Suprapubic skin (tissue), 4 donors: Measurements from ENCODE around the gene PAFAH1B1.

Source experiments
- CTCF ChIP-seq, 2 donors: fragments of 200-600 bp in 1 of 2; fragments of 450-650 bp in 1 of 2; sonication (generic) in 1 of 2; IDR thresholded peaks; one replicate each; pipeline ENCODE4 v1.5.1; 2016 to 2019; ENCODE audit warnings: antibody characterized with exemption in 2 of 2, mild to moderate bottlenecking in 1 of 2, moderate library complexity in 1 of 2
- EP300 ChIP-seq: sonication (generic); formaldehyde crosslinking; IDR thresholded peaks from one replicate; pipeline ENCODE4 v1.6.1; 2017; ENCODE audit warnings: antibody characterized with exemption
- POLR2A ChIP-seq, 2 donors: fragments of 450-650 bp; IDR thresholded peaks; one replicate each; pipeline ENCODE4 v1.6.1; 2017; ENCODE audit warnings: antibody characterized with exemption in 2 of 2, mild to moderate bottlenecking in 2 of 2, moderate library complexity in 2 of 2
- POLR2AphosphoS5 ChIP-seq, 3 donors: sonication (generic); formaldehyde crosslinking; IDR thresholded peaks; one replicate each; pipeline ENCODE4 v1.6.1; 2017; ENCODE audit warnings: antibody characterized with exemption in 3 of 3

- TF ChIP-seq CTCF (IDR thresholded peaks at IDR 0.05) (no peak), POLR2AphosphoS5 (IDR thresholded peaks at IDR 0.05) (no peak), POLR2A (IDR thresholded peaks at IDR 0.05) (no peak), EP300 (no peak)
Measured at GRCh38 chr17:2564877-2565276, 28.6 kb upstream of the PAFAH1B1 start.
